Measurements from ENCODE around the gene GTF2A1.
A peak's percentile ranks its signal among the peaks of the same experiment; 100 is the strongest.

Gene GTF2A1

GRCh38 chr14:81177225-81177624 lies 43.5 kb downstream of the GTF2A1 start:
- Histone ChIP-seq H3K4me1 (ENCODE audit: control insufficient read depth, insufficient read depth, low read length) (no peaks in the 10 kb centered on the region), H3K9ac (ENCODE audit: low read depth, low read length) (no peak overlapping the region), H3K4me3 (ENCODE audit: low read depth, low read length) (no peak overlapping the region), H3K9me3 (ENCODE audit: control insufficient read depth, insufficient read depth, low read length) (no peaks in the 10 kb centered on the region), H3K27ac (ENCODE audit: low read depth, low read length) (no peak overlapping the region), H3K36me3 (ENCODE audit: control insufficient read depth, insufficient read depth, low read length) (peaks cover 40% of the 10 kb centered on the region), H3K27me3 (ENCODE audit: control insufficient read depth, insufficient read depth, low read length) (no peaks in the 10 kb centered on the region)

GRCh38 chr14:81176241-81176640 lies 44.5 kb downstream of the GTF2A1 start:
- Histone ChIP-seq H3K9ac (ENCODE audit: low read depth, low read length) (no peak overlapping the region), H3K4me3 (ENCODE audit: low read depth, low read length) (no peak overlapping the region), H3K27me3 (ENCODE audit: control insufficient read depth, insufficient read depth, low read length) (no peaks in the 10 kb centered on the region), H3K36me3 (ENCODE audit: control insufficient read depth, insufficient read depth, low read length) (peaks cover 31% of the 10 kb centered on the region), H3K9me3 (ENCODE audit: control insufficient read depth, insufficient read depth, low read length) (no peaks in the 10 kb centered on the region), H3K27ac (ENCODE audit: low read depth, low read length) (no peak overlapping the region), H3K4me1 (ENCODE audit: control insufficient read depth, insufficient read depth, low read length) (no peaks in the 10 kb centered on the region)

GRCh38 chr14:81172881-81173280 lies 47.9 kb downstream of the GTF2A1 start:
- H3K9ac ChIP-seq (ENCODE audit: low read depth, low read length): no peak overlapping the region
- no peak overlapping the region for H3K4me3 ChIP-seq (ENCODE audit: low read depth, low read length)
- no peaks in the 10 kb centered on the region for H3K36me3 ChIP-seq (ENCODE audit: control insufficient read depth, insufficient read depth, low read length)
- no peaks in the 10 kb centered on the region for H3K27me3 ChIP-seq (ENCODE audit: control insufficient read depth, insufficient read depth, low read length)
- H3K4me1 ChIP-seq (ENCODE audit: control insufficient read depth, insufficient read depth, low read length): peaks cover 6% of the 10 kb centered on the region; the same call in 1 of the 2 replicates
- no peak overlapping the region for H3K27ac ChIP-seq (ENCODE audit: low read depth, low read length)
- no peaks in the 10 kb centered on the region for H3K9me3 ChIP-seq (ENCODE audit: control insufficient read depth, insufficient read depth, low read length)

GRCh38 chr14:81172353-81172752 lies 48.4 kb downstream of the GTF2A1 start:
- Histone ChIP-seq H3K27ac (ENCODE audit: low read depth, low read length) (no peak overlapping the region), H3K4me1 (ENCODE audit: control insufficient read depth, insufficient read depth, low read length) (peaks cover 6% of the 10 kb centered on the region; the same call in 1 of the 2 replicates)

GRCh38 chr14:81170829-81171195 lies 49.9 kb downstream of the GTF2A1 start:
- Histone ChIP-seq H3K9ac (ENCODE audit: low read depth, low read length) (no peak overlapping the region), H3K9me3 (ENCODE audit: control insufficient read depth, insufficient read depth, low read length) (no peaks in the 10 kb centered on the region), H3K4me3 (ENCODE audit: low read depth, low read length) (no peak overlapping the region), H3K36me3 (ENCODE audit: control insufficient read depth, insufficient read depth, low read length) (no peaks in the 10 kb centered on the region), H3K27me3 (ENCODE audit: control insufficient read depth, insufficient read depth, low read length) (no peaks in the 10 kb centered on the region), H3K4me1 (ENCODE audit: control insufficient read depth, insufficient read depth, low read length) (peaks cover 6% of the 10 kb centered on the region; the same call in 1 of the 2 replicates), H3K27ac (ENCODE audit: low read depth, low read length) (no peak overlapping the region)

More at GRCh38 chr14:81172353-81172752, 48.4 kb downstream of the GTF2A1 start:
- Histone ChIP-seq H3K9ac (ENCODE audit: low read depth, low read length) (no peak overlapping the region), H3K4me3 (ENCODE audit: low read depth, low read length) (no peak overlapping the region), H3K27me3 (ENCODE audit: control insufficient read depth, insufficient read depth, low read length) (no peaks in the 10 kb centered on the region), H3K9me3 (ENCODE audit: control insufficient read depth, insufficient read depth, low read length) (no peaks in the 10 kb centered on the region), H3K36me3 (ENCODE audit: control insufficient read depth, insufficient read depth, low read length) (no peaks in the 10 kb centered on the region)

GRCh38 chr14:81170104-81170828 lies 50.5 kb downstream of the GTF2A1 start:
- no peaks in the 10 kb centered on the region for H3K36me3 ChIP-seq (ENCODE audit: control insufficient read depth, insufficient read depth, low read length)
- H3K4me3 ChIP-seq (ENCODE audit: low read depth, low read length): peak overlapping the region; percentile 82
- H3K27ac ChIP-seq (ENCODE audit: low read depth, low read length): peak overlapping the region; percentile 93
- H3K27me3 ChIP-seq (ENCODE audit: control insufficient read depth, insufficient read depth, low read length): no peaks in the 10 kb centered on the region
- H3K4me1 ChIP-seq (ENCODE audit: control insufficient read depth, insufficient read depth, low read length): peaks cover 6% of the 10 kb centered on the region; the same call in 1 of the 2 replicates
- H3K9me3 ChIP-seq (ENCODE audit: control insufficient read depth, insufficient read depth, low read length): no peaks in the 10 kb centered on the region
- H3K9ac ChIP-seq (ENCODE audit: low read depth, low read length): peak overlapping the region; percentile 86

GRCh38 chr14:81169711-81170103 lies 51.1 kb downstream of the GTF2A1 start:
- Histone ChIP-seq H3K9ac (ENCODE audit: low read depth, low read length) (peak overlapping the region; percentile 86), H3K27ac (ENCODE audit: low read depth, low read length) (no peak overlapping the region), H3K27me3 (ENCODE audit: control insufficient read depth, insufficient read depth, low read length) (no peaks in the 10 kb centered on the region), H3K9me3 (ENCODE audit: control insufficient read depth, insufficient read depth, low read length) (no peaks in the 10 kb centered on the region), H3K36me3 (ENCODE audit: control insufficient read depth, insufficient read depth, low read length) (no peaks in the 10 kb centered on the region), H3K4me1 (ENCODE audit: control insufficient read depth, insufficient read depth, low read length) (peaks cover 6% of the 10 kb centered on the region; the same call in 1 of the 2 replicates), H3K4me3 (ENCODE audit: low read depth, low read length) (peak overlapping the region; percentile 82)

GRCh38 chr14:81169267-81169666 lies 51.5 kb downstream of the GTF2A1 start:
- Histone ChIP-seq H3K4me3 (ENCODE audit: low read depth, low read length) (peak overlapping the region; percentile 82), H3K9me3 (ENCODE audit: control insufficient read depth, insufficient read depth, low read length) (no peaks in the 10 kb centered on the region), H3K4me1 (ENCODE audit: control insufficient read depth, insufficient read depth, low read length) (peaks cover 8% of the 10 kb centered on the region; the same call in 1 of the 2 replicates), H3K36me3 (ENCODE audit: control insufficient read depth, insufficient read depth, low read length) (no peaks in the 10 kb centered on the region), H3K9ac (ENCODE audit: low read depth, low read length) (no peak overlapping the region), H3K27me3 (ENCODE audit: control insufficient read depth, insufficient read depth, low read length) (no peaks in the 10 kb centered on the region), H3K27ac (ENCODE audit: low read depth, low read length) (no peak overlapping the region)

- Histone ChIP-seq H3K4me3 (ENCODE audit: low read depth, low read length) (no peak overlapping the region), H3K27me3 (ENCODE audit: control insufficient read depth, insufficient read depth, low read length) (no peaks in the 10 kb centered on the region), H3K4me1 (ENCODE audit: control insufficient read depth, insufficient read depth, low read length) (peaks cover 8% of the 10 kb centered on the region; the same call in 1 of the 2 replicates)
Observed at GRCh38 chr14:81166121-81166520, 54.6 kb downstream of the GTF2A1 start.

GRCh38 chr14:81165188-81165587 lies 55.6 kb downstream of the GTF2A1 start:
- Histone ChIP-seq H3K27me3 (ENCODE audit: control insufficient read depth, insufficient read depth, low read length) (no peaks in the 10 kb centered on the region), H3K27ac (ENCODE audit: low read depth, low read length) (no peak overlapping the region), H3K4me3 (ENCODE audit: low read depth, low read length) (no peak overlapping the region), H3K9me3 (ENCODE audit: control insufficient read depth, insufficient read depth, low read length) (no peaks in the 10 kb centered on the region), H3K4me1 (ENCODE audit: control insufficient read depth, insufficient read depth, low read length) (peaks cover 8% of the 10 kb centered on the region; the same call in 1 of the 2 replicates), H3K36me3 (ENCODE audit: control insufficient read depth, insufficient read depth, low read length) (no peaks in the 10 kb centered on the region), H3K9ac (ENCODE audit: low read depth, low read length) (no peak overlapping the region)

More at GRCh38 chr14:81166121-81166520, 54.6 kb downstream of the GTF2A1 start:
- no peaks in the 10 kb centered on the region for H3K36me3 ChIP-seq (ENCODE audit: control insufficient read depth, insufficient read depth, low read length)
- H3K9ac ChIP-seq (ENCODE audit: low read depth, low read length): no peak overlapping the region
- no peak overlapping the region for H3K27ac ChIP-seq (ENCODE audit: low read depth, low read length)
- H3K9me3 ChIP-seq (ENCODE audit: control insufficient read depth, insufficient read depth, low read length): no peaks in the 10 kb centered on the region

- no peaks in the 10 kb centered on the region for H3K9me3 ChIP-seq (ENCODE audit: control insufficient read depth, insufficient read depth, low read length)
- H3K36me3 ChIP-seq (ENCODE audit: control insufficient read depth, insufficient read depth, low read length): no peaks in the 10 kb centered on the region
- H3K4me3 ChIP-seq (ENCODE audit: low read depth, low read length): no peak overlapping the region
- peaks cover 2% of the 10 kb centered on the region; the same call in 1 of the 2 replicates for H3K4me1 ChIP-seq (ENCODE audit: control insufficient read depth, insufficient read depth, low read length)
- H3K27ac ChIP-seq (ENCODE audit: low read depth, low read length): no peak overlapping the region
- H3K9ac ChIP-seq (ENCODE audit: low read depth, low read length): no peak overlapping the region
- H3K27me3 ChIP-seq (ENCODE audit: control insufficient read depth, insufficient read depth, low read length): no peaks in the 10 kb centered on the region
Observed at GRCh38 chr14:81164167-81164774, 56.5 kb downstream of the GTF2A1 start.
